SU-DHL-6 (cell line): ENCODE results near the gene AQP12B.

Source experiments
- EZH2phosphoT487 ChIP-seq: fragments of 200-600 bp; sonication (generic), shearing (Covaris generic); conservative IDR thresholded peaks from 2 replicates; pipeline ENCODE4 v1.6.1; 2018; ENCODE audit warnings: mild to moderate bottlenecking, antibody characterized with exemption, low read length, moderate library complexity, mixed read lengths
- TF ChIP-seq, protein P1 (sequence below): fragments of 200-600 bp; sonication (generic); IDR thresholded peaks from one replicate; pipeline ENCODE4 v1.5.1; 2017; ENCODE audit warnings: antibody characterized with exemption, mild to moderate bottlenecking, low read length, moderate library complexity; ENCODE audit not compliant: insufficient read depth, poor library complexity, severe bottlenecking

DNA sequence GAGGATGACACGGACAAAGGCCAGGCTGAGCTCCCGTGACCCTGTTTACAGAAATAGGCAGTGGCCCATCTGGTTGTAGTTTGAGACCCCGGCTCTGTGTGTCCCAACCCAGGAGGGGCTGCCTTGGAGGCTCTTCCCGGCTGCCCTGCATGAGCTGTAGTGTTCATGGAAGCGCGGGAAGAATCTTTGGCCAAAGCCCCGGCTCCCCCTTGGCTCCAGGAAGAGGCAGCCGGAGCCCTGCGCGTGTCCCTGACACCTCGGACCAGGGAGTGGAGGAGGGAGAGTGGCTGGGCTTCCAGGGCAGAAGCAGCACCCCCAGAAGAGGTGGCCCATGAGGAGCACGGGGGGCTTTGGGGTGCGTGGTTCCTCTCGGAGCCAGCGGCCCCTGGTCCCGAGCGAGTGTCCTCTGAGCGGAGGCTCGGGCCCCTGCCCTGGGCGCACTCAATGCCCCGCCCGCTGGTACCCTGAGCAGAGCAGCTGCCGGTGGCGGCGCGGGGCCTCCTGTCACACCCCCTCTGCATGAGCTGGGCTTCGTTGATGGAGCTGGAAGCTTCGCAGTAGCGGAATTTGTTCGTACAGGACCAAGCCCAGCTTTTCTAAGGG lies 35.7 kb downstream of the AQP12B start:
- TF ChIP-seq, protein P1, sequence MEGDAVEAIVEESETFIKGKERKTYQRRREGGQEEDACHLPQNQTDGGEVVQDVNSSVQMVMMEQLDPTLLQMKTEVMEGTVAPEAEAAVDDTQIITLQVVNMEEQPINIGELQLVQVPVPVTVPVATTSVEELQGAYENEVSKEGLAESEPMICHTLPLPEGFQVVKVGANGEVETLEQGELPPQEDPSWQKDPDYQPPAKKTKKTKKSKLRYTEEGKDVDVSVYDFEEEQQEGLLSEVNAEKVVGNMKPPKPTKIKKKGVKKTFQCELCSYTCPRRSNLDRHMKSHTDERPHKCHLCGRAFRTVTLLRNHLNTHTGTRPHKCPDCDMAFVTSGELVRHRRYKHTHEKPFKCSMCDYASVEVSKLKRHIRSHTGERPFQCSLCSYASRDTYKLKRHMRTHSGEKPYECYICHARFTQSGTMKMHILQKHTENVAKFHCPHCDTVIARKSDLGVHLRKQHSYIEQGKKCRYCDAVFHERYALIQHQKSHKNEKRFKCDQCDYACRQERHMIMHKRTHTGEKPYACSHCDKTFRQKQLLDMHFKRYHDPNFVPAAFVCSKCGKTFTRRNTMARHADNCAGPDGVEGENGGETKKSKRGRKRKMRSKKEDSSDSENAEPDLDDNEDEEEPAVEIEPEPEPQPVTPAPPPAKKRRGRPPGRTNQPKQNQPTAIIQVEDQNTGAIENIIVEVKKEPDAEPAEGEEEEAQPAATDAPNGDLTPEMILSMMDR, result no peak
- no peak for TF ChIP-seq EZH2phosphoT487
